GM12801 (cell line): ENCODE results near the gene SPG7.

Source experiments
- CTCF ChIP-seq: IDR thresholded peaks from one replicate; pipeline ENCODE4 v1.5.1; 2011; ENCODE audit warnings: control low read depth; ENCODE audit not compliant: insufficient read length; ENCODE audit errors: extremely low read depth

Gene SPG7

DNA sequence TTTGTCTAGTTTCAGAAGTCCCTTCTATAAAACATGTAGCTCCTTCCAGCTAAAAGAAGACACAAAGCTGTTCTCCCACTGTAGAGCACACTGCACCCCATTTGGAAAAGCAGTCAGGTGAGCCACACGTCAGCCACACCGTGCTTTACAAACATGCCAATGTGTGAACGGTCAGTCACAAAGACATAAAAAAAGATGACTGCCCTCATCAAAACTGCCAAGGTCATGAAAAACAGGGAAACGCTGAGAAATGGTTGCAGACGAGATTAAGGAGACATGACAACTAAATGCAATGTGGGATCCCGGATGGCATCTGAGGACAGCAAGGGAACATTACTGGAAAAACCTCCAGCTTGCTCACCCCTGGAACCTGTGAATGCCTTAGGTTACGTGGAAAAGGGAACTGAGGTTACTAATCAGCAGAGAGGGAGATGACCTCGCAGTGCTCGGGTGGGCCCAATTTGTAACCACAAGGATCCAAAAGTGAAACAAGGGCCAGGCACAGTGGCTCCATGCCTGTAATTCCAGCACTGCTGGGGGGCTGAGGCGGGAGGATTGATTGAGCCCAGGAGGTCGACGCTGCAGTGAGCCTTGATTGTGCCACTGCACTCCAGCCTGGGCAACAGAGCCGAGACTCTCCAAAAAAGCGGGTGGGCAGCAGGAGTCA, 25.9 kb upstream of the SPG7 start:
- TF ChIP-seq CTCF: no peak

DNA sequence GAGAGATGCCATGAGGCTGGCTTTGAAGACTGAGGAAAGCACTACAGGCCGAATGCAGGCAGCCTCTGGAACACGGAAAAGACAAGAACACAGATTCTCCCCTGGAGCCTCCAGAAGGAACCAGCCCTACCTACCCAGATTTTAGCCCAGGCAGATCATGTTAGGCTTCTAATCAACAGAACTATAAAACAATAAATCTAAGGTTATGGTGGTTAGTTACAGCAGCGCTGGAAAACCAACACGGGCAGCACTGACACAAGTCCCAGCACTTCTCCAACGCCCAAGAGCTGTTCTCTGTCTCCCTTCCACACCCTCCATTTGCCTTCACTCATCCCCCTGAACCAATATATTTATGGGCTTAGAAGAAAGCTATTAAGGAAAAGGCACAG, 25.4 kb upstream of the SPG7 start:
- TF ChIP-seq CTCF: no peak

DNA sequence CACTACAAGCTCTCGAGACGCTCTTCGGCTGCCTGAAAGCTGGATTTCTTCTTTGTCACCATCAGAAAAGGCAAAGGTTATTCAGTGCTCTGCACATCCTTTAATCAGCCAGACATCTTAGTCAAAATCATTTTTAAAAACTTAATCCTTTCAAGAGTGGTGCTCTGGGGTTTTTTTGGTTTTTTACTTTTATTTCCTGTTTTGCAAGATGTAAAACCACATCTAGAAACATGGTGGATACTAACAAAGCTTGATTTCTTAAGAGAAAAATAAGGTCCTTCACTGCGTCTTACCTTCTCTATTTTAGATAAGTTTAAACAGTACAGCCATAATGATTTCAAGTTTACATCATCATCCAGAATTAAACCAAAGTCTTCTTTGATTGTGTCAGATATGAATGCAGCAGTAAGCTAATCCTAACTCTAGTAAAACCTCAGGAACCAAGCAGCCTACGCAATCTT, 24.1 kb upstream of the SPG7 start:
- no peak for TF ChIP-seq CTCF

GRCh38 chr16:89484923-89485679, 23.1 kb upstream of the SPG7 start:
- no peak for TF ChIP-seq CTCF

DNA sequence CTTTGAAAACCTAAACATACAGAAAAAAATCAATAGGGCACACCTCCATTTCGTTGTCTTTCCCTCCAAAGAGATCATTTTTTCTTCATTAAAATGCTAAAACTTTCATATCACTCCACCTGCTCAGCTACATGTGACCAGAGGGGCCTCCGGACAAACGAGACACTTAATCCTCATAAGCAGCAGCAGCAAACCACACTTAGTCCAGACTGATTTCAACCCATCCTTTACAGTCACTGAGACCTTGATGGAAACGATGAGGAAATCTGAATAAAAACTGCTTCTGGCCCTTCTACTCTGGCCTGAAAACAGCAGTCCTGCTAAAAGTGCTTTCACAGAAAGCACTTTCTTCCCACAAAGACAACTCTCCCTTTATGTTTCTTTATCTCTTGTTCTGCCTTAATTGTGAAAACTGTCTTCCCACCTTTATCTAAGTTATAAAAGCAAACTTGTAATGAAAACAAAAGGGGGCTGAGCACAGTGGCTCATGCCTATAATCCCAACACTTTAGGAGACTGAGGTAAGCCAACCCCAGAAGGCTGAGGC, 22.4 kb upstream of the SPG7 start:
- TF ChIP-seq CTCF: no peak

DNA sequence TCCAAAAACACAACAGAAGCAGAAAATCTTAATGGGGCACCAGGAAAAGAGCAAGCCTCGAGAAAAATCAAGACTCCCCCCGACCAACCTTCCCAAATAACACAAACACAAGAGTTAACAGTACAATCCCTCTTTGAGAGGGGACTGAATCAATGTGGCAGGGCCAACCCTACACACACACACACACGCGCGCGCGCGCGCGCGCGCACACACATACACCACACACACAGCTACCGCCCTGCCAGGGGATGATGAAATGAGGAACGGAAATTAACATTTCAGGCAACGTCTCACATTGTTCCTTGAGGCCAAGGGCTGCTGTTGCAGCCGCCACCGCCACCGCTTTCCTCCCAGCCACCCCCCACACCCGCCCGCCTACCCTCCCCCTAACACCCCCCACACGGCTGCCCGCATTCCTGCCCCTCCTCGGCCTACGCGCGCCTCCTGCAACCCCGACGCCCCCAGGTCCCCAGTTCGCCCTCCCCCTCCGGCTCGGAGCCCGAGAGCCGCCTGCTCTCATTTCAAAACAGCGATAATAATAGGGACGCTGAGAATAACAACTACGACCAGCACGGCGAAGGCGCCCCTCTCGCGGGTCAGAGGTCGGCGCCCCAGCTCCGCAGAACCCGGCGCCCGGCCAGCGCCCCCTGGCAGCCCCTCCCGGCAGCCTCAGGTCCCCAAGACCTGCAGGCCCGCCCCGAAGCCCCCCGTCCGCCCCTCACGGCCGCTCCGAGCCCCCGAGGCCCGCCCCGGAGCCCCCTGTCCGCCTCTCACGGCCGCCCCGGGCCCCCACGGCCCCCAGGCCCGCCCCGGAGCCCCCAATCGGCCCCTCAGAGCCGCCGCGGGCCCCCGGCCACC, 18.9 kb upstream of the SPG7 start:
- TF ChIP-seq CTCF: no peak
